Liver (tissue), 9 donors: ENCODE measurements around the gene NPRL2. TPM values are rescaled to one million over a fixed set of nuclear protein-coding genes. Genes with fewer than 3 reads are reported as not detected.

ENCODE experiments used
- DNase-seq: peaks from one replicate; pipeline ENCODE4 v3.0.0-alpha.2; 2017; ENCODE audit warnings: low spot score
- H3K27ac ChIP-seq, 2 donors: one replicate each; pipeline ENCODE4 v1.7.0; 2013; ENCODE audit warnings: inconsistent platforms in 2 of 2, low read length in 2 of 2, control low read depth in 1 of 2, low read depth in 1 of 2, mild to moderate bottlenecking in 1 of 2
- H3K27me3 ChIP-seq, 4 donors: one replicate each; pipeline versions ENCODE4 v1.6.1 to v1.7.0; 2013; ENCODE audit warnings: low read length in 3 of 4, inconsistent platforms in 1 of 4, mild to moderate bottlenecking in 1 of 4, moderate library complexity in 1 of 4; ENCODE audit not compliant: control insufficient read depth in 4 of 4, insufficient read depth in 4 of 4
- H3K36me3 ChIP-seq, 4 donors: one replicate each; pipeline versions ENCODE4 v1.6.1 to v1.7.0; 2013; ENCODE audit warnings: low read length in 3 of 4, mild to moderate bottlenecking in 3 of 4, low read depth in 1 of 4, moderate library complexity in 1 of 4; ENCODE audit not compliant: control insufficient read depth in 4 of 4, insufficient read depth in 3 of 4
- H3K4me1 ChIP-seq, 4 donors: one replicate each; pipeline versions ENCODE4 v1.6.1 to v1.7.0; 2013; ENCODE audit warnings: low read length in 3 of 4, mild to moderate bottlenecking in 3 of 4, moderate library complexity in 1 of 4; ENCODE audit not compliant: control insufficient read depth in 4 of 4, insufficient read depth in 4 of 4
- H3K4me3 ChIP-seq, 3 donors: one replicate each; pipeline versions ENCODE4 v1.6.1 to v1.7.0; 2013; ENCODE audit warnings: low read length in 3 of 3, control low read depth in 1 of 3, low read depth in 1 of 3, mild to moderate bottlenecking in 1 of 3
- H3K9ac ChIP-seq, 2 donors: one replicate each; pipeline ENCODE4 v1.7.0; 2013; ENCODE audit warnings: low read length in 2 of 2, mild to moderate bottlenecking in 2 of 2, moderate library complexity in 2 of 2, control low read depth in 1 of 2, low read depth in 1 of 2
- H3K9me3 ChIP-seq, 4 donors: one replicate each; pipeline versions ENCODE4 v1.6.1 to v1.7.0; 2013; ENCODE audit warnings: low read length in 3 of 4; ENCODE audit not compliant: control insufficient read depth in 4 of 4
- ATF3 ChIP-seq: IDR thresholded peaks from 2 replicates; pipeline ENCODE4 v1.6.1; 2016; ENCODE audit warnings: antibody characterized with exemption
- CTCF ChIP-seq: fragments of 150-350 bp; IDR thresholded peaks from 2 replicates; pipeline ENCODE4 v1.5.1; 2017; ENCODE audit warnings: improper control_type of control experiment, low read depth, low read length; ENCODE audit not compliant: missing input control
- EGR1 ChIP-seq, 2 donors: IDR thresholded peaks; 2 replicates each; pipeline ENCODE4 v1.6.1; 2016 to 2018; ENCODE audit warnings: antibody characterized with exemption in 2 of 2, low read depth in 2 of 2
- FOXA1 ChIP-seq: IDR thresholded peaks from 2 replicates; pipeline ENCODE4 v1.6.1; 2016; ENCODE audit warnings: antibody characterized with exemption
- FOXA2 ChIP-seq: IDR thresholded peaks from 2 replicates; pipeline ENCODE4 v1.6.1; 2016; ENCODE audit warnings: antibody characterized with exemption
- GABPA ChIP-seq, 2 donors: IDR thresholded peaks in 1 of 2; conservative IDR thresholded peaks in 1 of 2; 2 replicates each; pipeline ENCODE4 v1.6.1; 2016; ENCODE audit warnings: antibody characterized with exemption in 2 of 2, mild to moderate bottlenecking in 1 of 2, moderate library complexity in 1 of 2
- HNF4A ChIP-seq, 2 donors: conservative IDR thresholded peaks; 2 replicates each; pipeline ENCODE4 v1.6.1; 2016; ENCODE audit warnings: antibody characterized with exemption in 2 of 2, mild to moderate bottlenecking in 2 of 2
- JUND ChIP-seq, 2 donors: IDR thresholded peaks; 2 replicates each; pipeline ENCODE4 v1.6.1; 2016; ENCODE audit warnings: antibody characterized with exemption in 2 of 2
- MAX ChIP-seq: IDR thresholded peaks from 2 replicates; pipeline ENCODE4 v1.6.1; 2016; ENCODE audit warnings: antibody characterized with exemption
- NR2F2 ChIP-seq: IDR thresholded peaks from 2 replicates; pipeline ENCODE4 v1.6.1; 2016; ENCODE audit warnings: antibody characterized with exemption
- RAD21 ChIP-seq, 2 donors: IDR thresholded peaks; 2 replicates each; pipeline ENCODE4 v1.6.1; 2016; ENCODE audit warnings: antibody characterized with exemption in 2 of 2, mild to moderate bottlenecking in 2 of 2
- REST ChIP-seq: IDR thresholded peaks from 2 replicates; pipeline ENCODE4 v1.6.1; 2016; ENCODE audit warnings: antibody characterized with exemption, mild to moderate bottlenecking
- RXRA ChIP-seq, 2 donors: IDR thresholded peaks; 2 replicates each; pipeline ENCODE4 v1.6.1; 2017 to 2018; ENCODE audit warnings: antibody characterized with exemption in 2 of 2, mild to moderate bottlenecking in 1 of 2
- SP1 ChIP-seq: IDR thresholded peaks from 2 replicates; pipeline ENCODE4 v1.6.1; 2018; ENCODE audit warnings: antibody characterized with exemption, mild to moderate bottlenecking
- TAF1 ChIP-seq: conservative IDR thresholded peaks from 2 replicates; pipeline ENCODE4 v1.6.1; 2016; ENCODE audit warnings: antibody characterized with exemption, mild to moderate bottlenecking
- YY1 ChIP-seq: IDR thresholded peaks from 2 replicates; pipeline ENCODE4 v1.6.1; 2016; ENCODE audit warnings: antibody characterized with exemption, mild to moderate bottlenecking
- ZBTB33 ChIP-seq: IDR thresholded peaks from 2 replicates; pipeline ENCODE4 v1.6.1; 2016; ENCODE audit warnings: antibody characterized with exemption
- whole genome bisulfite sequencing: extraction: QIAGEN DNeasy Blood & Tissue Kit; methylation state at CpG from one replicate; pipeline ENCODE4 v1.1.7; 2013; 5-methylcytosine and 5-hydroxymethylcytosine counted together
- polyA plus RNA-seq, 2 donors: library from polyadenylated mRNA; stranded (reverse) in 1 of 2; unstranded in 1 of 2; fragments of 200-250 nt in 1 of 2; fragments of >200 nt in 1 of 2; fragmentation: Nextera tagmentation in 1 of 2; extraction: Ambion mirVana in 1 of 2; gene quantifications; one replicate each; pipeline versions ENCODE4 v1.2.1 to v1.2.3, GENCODE V29; 2013 to 2015
- total RNA-seq, 2 donors: library from RNA; depleted of rRNA; stranded (reverse); fragments of >200 nt; gene quantifications; one replicate each; pipeline ENCODE4 v1.2.3, GENCODE V29; 2014
- donor health status: healthy.
- donor health status: healthy.
- donor health status: healthy.
- donor health status: healthy.
- donor health status: healthy.

Gene NPRL2
- total and polyA plus RNA-seq, 4 donors, result 11.3 to 17.3 (median 14.0) TPM

GRCh38 chr3:50353245-50354004 lies 2.9 kb upstream of the NPRL2 start:
- H3K9me3 ChIP-seq, result no peaks in the 10 kb centered on the region
- no peak overlapping the region for H3K9ac ChIP-seq
- no peaks in the 10 kb centered on the region for H3K27me3 ChIP-seq
- peaks cover 11 to 26% (median 15%) of the 10 kb centered on the region in 4 donors for H3K36me3 ChIP-seq
- 88% methylated on average over 12 of the region's 12 CpGs for WGBS
- TF ChIP-seq FOXA1 (no peak), ATF3 (no peak), REST (no peak), NR2F2 (no peak), EGR1 (IDR thresholded peaks at IDR 0.05; ENCODE audit: low read depth in 2 of 2) (no peak), HNF4A (conservative IDR thresholded peaks at IDR 0.05) (no peak), MAX (no peak), GABPA (IDR thresholded peaks at IDR 0.05 in 1 of 2, conservative IDR thresholded peaks at IDR 0.05 in 1 of 2) (no peak), JUND (IDR thresholded peaks at IDR 0.05) (no peak), TAF1 (no peak), ZBTB33 (no peak), RXRA (IDR thresholded peaks at IDR 0.05) (no peak), YY1 (no peak), FOXA2 (no peak), CTCF (no peak), SP1 (no peak), RAD21 (IDR thresholded peaks at IDR 0.05) (no peak)
- H3K4me1 ChIP-seq, result peaks cover 23 to 79% (median 64%) of the 10 kb centered on the region in 4 donors
- no peak overlapping the region for H3K4me3 ChIP-seq
- no peak for DNase-seq
- H3K27ac ChIP-seq, result peak overlapping the region in 1 of 2 donors; percentile 19
